Measurements from ENCODE around the gene MED12L.

GRCh38 chr3:151351648-151352047 lies 266.2 kb downstream of the MED12L start:
- no peak for TF ChIP-seq CTCF (IDR thresholded peaks at IDR 0.05)
- no peak for TF ChIP-seq POLR2A (IDR thresholded peaks at IDR 0.05)
- no peak for TF ChIP-seq EP300 (IDR thresholded peaks at IDR 0.05)
- no peak for TF ChIP-seq POLR2AphosphoS5 (IDR thresholded peaks at IDR 0.05)
